Mesendoderm (in vitro differentiated cells): ENCODE measurements around the gene ARSJ. TPM values are rescaled to one million over a fixed set of nuclear protein-coding genes. Genes with fewer than 3 reads are reported as not detected.

ENCODE experiments used
- DNase-seq: peaks from one replicate; pipeline ENCODE4 v3.0.0; 2013
- H2AK5ac ChIP-seq: 2 replicates; pipeline ENCODE4 v1.6.1; 2013; ENCODE audit warnings: low read length, inconsistent platforms
- H2BK120ac ChIP-seq: 2 replicates; pipeline ENCODE4 v1.6.1; 2013; ENCODE audit warnings: low read depth, mild to moderate bottlenecking, low read length, moderate library complexity, mixed read lengths
- H2BK15ac ChIP-seq: replicated peaks from 2 replicates; pipeline ENCODE4 v1.6.1; 2013; ENCODE audit warnings: low read depth, mild to moderate bottlenecking, moderate library complexity
- H2BK5ac ChIP-seq: 2 replicates; pipeline ENCODE4 v1.6.1; 2013; ENCODE audit warnings: low read length, inconsistent platforms
- H3K18ac ChIP-seq: 2 replicates; pipeline ENCODE4 v1.6.1; 2013; ENCODE audit warnings: mild to moderate bottlenecking, low read length, mixed read lengths
- H3K23ac ChIP-seq: one replicate; pipeline ENCODE4 v1.6.1; 2013; ENCODE audit warnings: low read length
- H3K27ac ChIP-seq: 2 replicates; pipeline ENCODE4 v1.5.1; 2013; ENCODE audit warnings: low read depth, mild to moderate bottlenecking, inconsistent platforms, low read length, moderate library complexity
- H3K27me3 ChIP-seq: 2 replicates; pipeline ENCODE4 v1.6.1; 2013; ENCODE audit warnings: low read length, control low read depth, mild to moderate bottlenecking, inconsistent platforms; ENCODE audit not compliant: insufficient read depth, poor library complexity
- H3K36me3 ChIP-seq: 2 replicates; pipeline ENCODE4 v1.6.1; 2013; ENCODE audit warnings: low read length, inconsistent platforms; ENCODE audit not compliant: control insufficient read depth, insufficient read depth
- H3K4ac ChIP-seq: one replicate; pipeline ENCODE4 v1.6.1; 2013; ENCODE audit warnings: low read depth, mild to moderate bottlenecking, low read length, moderate library complexity
- H3K4me1 ChIP-seq: 2 replicates; pipeline ENCODE4 v1.6.1; 2013; ENCODE audit warnings: low read depth, low read length, inconsistent platforms; ENCODE audit not compliant: control insufficient read depth
- H3K4me2 ChIP-seq: 2 replicates; pipeline ENCODE4 v1.6.1; 2013; ENCODE audit warnings: low read length
- H3K4me3 ChIP-seq: 2 replicates; pipeline ENCODE4 v1.5.1; 2013; ENCODE audit warnings: mild to moderate bottlenecking, low read length
- H3K56ac ChIP-seq: one replicate; pipeline ENCODE4 v1.6.1; 2013; ENCODE audit warnings: low read length
- H3K79me1 ChIP-seq: 2 replicates; pipeline ENCODE4 v1.6.1; 2013; ENCODE audit warnings: low read length, inconsistent platforms
- H3K79me2 ChIP-seq: 2 replicates; pipeline ENCODE4 v1.6.1; 2013; ENCODE audit warnings: mild to moderate bottlenecking, low read length; ENCODE audit not compliant: control insufficient read depth, insufficient read depth
- H3K9ac ChIP-seq: 2 replicates; pipeline ENCODE4 v1.6.1; 2013; ENCODE audit warnings: low read length, inconsistent platforms
- H4K5ac ChIP-seq: one replicate; pipeline ENCODE4 v1.6.1; 2013; ENCODE audit warnings: low read length
- H4K8ac ChIP-seq: one replicate; pipeline ENCODE4 v1.6.1; 2013; ENCODE audit warnings: low read depth, mild to moderate bottlenecking, control low read depth, low read length, moderate library complexity
- WGBS: extraction: QIAGEN DNeasy Blood & Tissue Kit; methylation state at CpG from one replicate; pipeline ENCODE4 v1.1.7; 2013; ENCODE audit warnings: low lambda C conversion rate, missing lambda C conversion rate; ENCODE audit not compliant: insufficient coverage; ENCODE audit errors: extremely low coverage; 5-methylcytosine and 5-hydroxymethylcytosine counted together
- polyA plus RNA-seq, 2 experiments: library from polyadenylated mRNA; stranded (reverse); fragments of 200-250 nt; gene quantifications; one replicate each; pipeline ENCODE4 v1.2.3, GENCODE V29; 2013

Gene ARSJ
- 2.2 TPM for polyA plus RNA-seq (2013, experiment 1 of 2)
- 2.5 TPM for polyA plus RNA-seq (2013, experiment 2 of 2)

GRCh38 chr4:113979148-113979904 lies at the start of gene ARSJ:
Gene ARSJ (minus strand): TSS chr4:113979647. CDS start chr4:113978834, 813 bp downstream.
- Histone ChIP-seq H3K23ac (no peak within 1 kb of the TSS), H3K4me2 (peak within 1 kb of the TSS; percentile 74), H3K18ac (peak within 1 kb of the TSS; percentile 24), H4K8ac (no peak within 1 kb of the TSS), H3K4ac (peak within 1 kb of the TSS; percentile 66), H2BK5ac (peak within 1 kb of the TSS; percentile 48), H3K79me2 (peaks cover 2% of the 10 kb centered on the region), H3K4me1 (no peaks in the 10 kb centered on the region), H2BK15ac (no peak within 1 kb of the TSS), H3K9ac (peak within 1 kb of the TSS; percentile 84), H3K79me1 (no peaks in the 10 kb centered on the region), H3K4me3 (peak within 1 kb of the TSS; percentile 84), H3K27me3 (no peaks in the 10 kb centered on the region), H3K56ac (peak within 1 kb of the TSS; percentile 93), H4K5ac (no peak within 1 kb of the TSS), H3K36me3 (no peaks in the 10 kb centered on the region), H2BK120ac (no peak within 1 kb of the TSS), H3K27ac (peak within 1 kb of the TSS; percentile 91), H2AK5ac (no peak within 1 kb of the TSS)
- peak; percentile 89 for DNase-seq
- no CpG with 5 or more reads among the region's 50 CpGs for WGBS

- no peak overlapping the region for H3K23ac ChIP-seq
- no peak overlapping the region for H3K18ac ChIP-seq
- H3K27ac ChIP-seq = no peak overlapping the region
- no peak overlapping the region for H3K56ac ChIP-seq
- no peak overlapping the region for H3K4me3 ChIP-seq
- H3K9ac ChIP-seq = no peak overlapping the region
- no peak overlapping the region for H2BK5ac ChIP-seq
- no peaks in the 10 kb centered on the region for H3K79me1 ChIP-seq
- H2BK15ac ChIP-seq = no peak overlapping the region
- no peaks in the 10 kb centered on the region for H3K79me2 ChIP-seq
- no peak overlapping the region for H2BK120ac ChIP-seq
- H3K4me1 ChIP-seq = no peaks in the 10 kb centered on the region
- no peak overlapping the region for H2AK5ac ChIP-seq
- H3K36me3 ChIP-seq = no peaks in the 10 kb centered on the region
- H3K27me3 ChIP-seq = no peaks in the 10 kb centered on the region
- H4K5ac ChIP-seq = no peak overlapping the region
- H3K4ac ChIP-seq = no peak overlapping the region
- no peak overlapping the region for H3K4me2 ChIP-seq
- no peak for DNase-seq
- no peak overlapping the region for H4K8ac ChIP-seq
Observed at GRCh38 chr4:114028071-114028470, 48.6 kb upstream of the ARSJ start.

- Histone ChIP-seq H3K79me1 (no peaks in the 10 kb centered on the region), H4K5ac (no peak overlapping the region), H3K27me3 (no peaks in the 10 kb centered on the region), H3K36me3 (no peaks in the 10 kb centered on the region), H3K9ac (no peak overlapping the region), H2BK15ac (no peak overlapping the region), H2BK120ac (no peak overlapping the region), H3K4me3 (no peak overlapping the region), H4K8ac (no peak overlapping the region), H3K27ac (no peak overlapping the region), H3K4me1 (no peaks in the 10 kb centered on the region), H3K79me2 (no peaks in the 10 kb centered on the region), H3K18ac (no peak overlapping the region), H2BK5ac (no peak overlapping the region), H2AK5ac (no peak overlapping the region), H3K23ac (no peak overlapping the region), H3K4me2 (no peak overlapping the region), H3K4ac (no peak overlapping the region), H3K56ac (no peak overlapping the region)
- DNase-seq = no peak
Observed at GRCh38 chr4:114027596-114027995, 48.1 kb upstream of the ARSJ start.

- H3K4me2 ChIP-seq = no peak overlapping the region
- H3K36me3 ChIP-seq = no peaks in the 10 kb centered on the region
- no peak overlapping the region for H3K4me3 ChIP-seq
- no peak overlapping the region for H4K5ac ChIP-seq
- no peak overlapping the region for H4K8ac ChIP-seq
- no peak overlapping the region for H2BK5ac ChIP-seq
- no peak overlapping the region for H2AK5ac ChIP-seq
- no peak for DNase-seq
- H3K27ac ChIP-seq = no peak overlapping the region
- H3K23ac ChIP-seq = no peak overlapping the region
- no peak overlapping the region for H3K56ac ChIP-seq
- H2BK120ac ChIP-seq = no peak overlapping the region
- H3K4ac ChIP-seq = no peak overlapping the region
- no peaks in the 10 kb centered on the region for H3K27me3 ChIP-seq
- H3K4me1 ChIP-seq = no peaks in the 10 kb centered on the region
- no CpG with 5 or more reads among the region's 3 CpGs for WGBS
- no peaks in the 10 kb centered on the region for H3K79me2 ChIP-seq
- no peak overlapping the region for H3K18ac ChIP-seq
- H2BK15ac ChIP-seq = no peak overlapping the region
- no peak overlapping the region for H3K9ac ChIP-seq
- no peaks in the 10 kb centered on the region for H3K79me1 ChIP-seq
Observed at GRCh38 chr4:114026447-114026846, 47.0 kb upstream of the ARSJ start.

GRCh38 chr4:114025176-114025777 lies 45.8 kb upstream of the ARSJ start:
- Histone ChIP-seq H3K79me1 (no peaks in the 10 kb centered on the region), H3K9ac (no peak overlapping the region), H4K5ac (no peak overlapping the region), H3K56ac (no peak overlapping the region), H2BK15ac (no peak overlapping the region), H3K4me3 (no peak overlapping the region), H3K27ac (no peak overlapping the region), H3K23ac (no peak overlapping the region), H3K18ac (no peak overlapping the region), H3K4ac (no peak overlapping the region), H3K36me3 (no peaks in the 10 kb centered on the region), H2BK5ac (no peak overlapping the region), H3K79me2 (no peaks in the 10 kb centered on the region), H4K8ac (no peak overlapping the region), H3K4me2 (no peak overlapping the region), H2BK120ac (no peak overlapping the region), H3K4me1 (no peaks in the 10 kb centered on the region), H2AK5ac (no peak overlapping the region), H3K27me3 (no peaks in the 10 kb centered on the region)
- WGBS = 100% methylated on average over 1 of the region's 5 CpGs
- no peak for DNase-seq

- H3K4me1 ChIP-seq = no peaks in the 10 kb centered on the region
- H4K5ac ChIP-seq = no peak overlapping the region
- no CpG with 5 or more reads among the region's 3 CpGs for WGBS
- H3K27ac ChIP-seq = no peak overlapping the region
- no peak overlapping the region for H3K4me2 ChIP-seq
- H3K9ac ChIP-seq = no peak overlapping the region
- H3K36me3 ChIP-seq = no peaks in the 10 kb centered on the region
- no peak for DNase-seq
- H3K79me2 ChIP-seq = no peaks in the 10 kb centered on the region
- H2BK15ac ChIP-seq = no peak overlapping the region
- H4K8ac ChIP-seq = no peak overlapping the region
- no peaks in the 10 kb centered on the region for H3K27me3 ChIP-seq
- no peak overlapping the region for H3K56ac ChIP-seq
- H3K4me3 ChIP-seq = no peak overlapping the region
- no peak overlapping the region for H3K23ac ChIP-seq
- no peak overlapping the region for H2BK120ac ChIP-seq
- no peak overlapping the region for H2BK5ac ChIP-seq
- no peaks in the 10 kb centered on the region for H3K79me1 ChIP-seq
- H3K18ac ChIP-seq = no peak overlapping the region
- H2AK5ac ChIP-seq = no peak overlapping the region
- no peak overlapping the region for H3K4ac ChIP-seq
Observed at GRCh38 chr4:114021451-114021850, 42.0 kb upstream of the ARSJ start.
